ENCODE measurements around the gene RER1.

Gene RER1

DNA sequence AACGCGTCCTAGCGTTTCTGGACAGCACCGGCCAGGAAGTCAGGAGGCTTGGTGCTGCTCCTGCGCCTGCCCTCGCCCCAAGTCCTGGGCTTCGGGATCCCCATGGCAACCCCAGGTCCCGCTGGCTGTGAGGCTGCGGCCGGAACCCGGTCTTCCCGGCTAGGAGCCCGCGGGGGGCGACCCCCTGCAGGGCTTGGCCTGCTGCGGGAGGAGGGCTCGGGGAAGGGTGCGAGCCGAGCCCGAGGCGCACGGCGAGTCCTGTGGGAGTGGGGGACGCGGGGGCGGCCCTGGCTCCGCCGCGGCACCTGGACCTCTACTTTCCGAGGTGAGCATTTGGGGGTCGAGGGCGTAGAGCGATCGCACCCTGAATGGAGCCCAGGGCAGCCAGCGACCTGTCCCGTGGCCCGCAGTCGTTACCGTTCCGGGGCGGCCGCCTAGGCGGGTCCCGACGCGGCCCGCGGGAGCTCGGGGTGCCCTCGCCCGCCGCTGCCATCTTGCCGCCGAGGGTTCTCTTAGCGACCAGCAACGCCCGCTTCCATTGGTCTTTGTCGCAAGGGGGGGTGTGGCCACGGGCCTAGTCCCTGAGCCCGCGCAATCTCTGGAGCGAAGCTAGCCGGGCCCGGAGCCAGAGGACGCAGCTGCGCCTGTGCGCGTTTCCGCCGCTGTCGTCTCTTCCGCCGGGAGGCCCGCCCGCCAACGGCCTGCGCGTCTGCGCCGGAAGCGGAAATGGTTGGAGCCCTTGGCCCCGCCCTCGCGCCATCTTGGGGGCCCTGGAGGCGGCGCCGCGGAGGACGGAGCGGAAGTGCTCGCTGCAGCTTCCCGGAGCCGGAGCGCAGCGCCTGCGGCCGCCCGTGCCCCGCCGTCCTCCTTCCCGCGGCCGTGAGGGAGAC is at the start of gene RER1, which contains the start of gene MORN1:
TSS of gene RER1 (plus strand) at position 801 of the 890 bp plus-strand sequence. CDS start 3,950 bp downstream, outside the sequence.
TSS of gene MORN1 (minus strand) at position 514 of the 890 bp plus-strand sequence. CDS start at position 493, 21 bp downstream.
- peak; percentile 98 for DNase-seq

DNA sequence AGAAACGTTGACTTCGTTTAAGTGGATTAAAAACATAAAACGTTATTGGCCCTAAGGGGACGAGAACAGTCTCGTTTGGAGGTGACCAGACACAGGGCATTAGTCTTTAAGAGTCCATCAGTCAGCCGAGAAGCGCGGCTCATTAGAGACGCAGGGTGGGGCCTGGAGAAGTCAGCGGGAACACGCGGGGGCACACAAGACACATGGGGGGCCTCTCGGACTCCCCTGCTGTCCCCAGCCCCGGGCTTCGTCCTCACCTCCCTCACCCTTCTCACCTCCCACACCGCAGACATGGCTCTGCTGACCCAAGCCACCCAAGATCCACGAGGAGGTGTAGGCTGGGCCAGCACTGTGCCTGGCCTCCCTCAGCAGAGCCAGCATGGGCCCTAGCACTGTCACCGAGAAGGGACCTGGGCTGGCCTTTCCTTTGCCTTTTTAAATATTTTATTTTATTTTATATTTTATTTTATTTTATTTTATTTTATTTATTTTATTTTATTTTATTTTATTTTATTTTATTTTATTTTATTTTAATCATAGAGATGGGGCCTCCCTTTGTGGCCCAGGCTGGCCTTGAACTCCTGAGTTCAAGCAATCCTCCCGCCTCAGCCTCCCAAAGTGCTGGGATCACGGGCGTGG is 49.1 kb upstream of the RER1 start:
- DNase-seq: no peak

DNA sequence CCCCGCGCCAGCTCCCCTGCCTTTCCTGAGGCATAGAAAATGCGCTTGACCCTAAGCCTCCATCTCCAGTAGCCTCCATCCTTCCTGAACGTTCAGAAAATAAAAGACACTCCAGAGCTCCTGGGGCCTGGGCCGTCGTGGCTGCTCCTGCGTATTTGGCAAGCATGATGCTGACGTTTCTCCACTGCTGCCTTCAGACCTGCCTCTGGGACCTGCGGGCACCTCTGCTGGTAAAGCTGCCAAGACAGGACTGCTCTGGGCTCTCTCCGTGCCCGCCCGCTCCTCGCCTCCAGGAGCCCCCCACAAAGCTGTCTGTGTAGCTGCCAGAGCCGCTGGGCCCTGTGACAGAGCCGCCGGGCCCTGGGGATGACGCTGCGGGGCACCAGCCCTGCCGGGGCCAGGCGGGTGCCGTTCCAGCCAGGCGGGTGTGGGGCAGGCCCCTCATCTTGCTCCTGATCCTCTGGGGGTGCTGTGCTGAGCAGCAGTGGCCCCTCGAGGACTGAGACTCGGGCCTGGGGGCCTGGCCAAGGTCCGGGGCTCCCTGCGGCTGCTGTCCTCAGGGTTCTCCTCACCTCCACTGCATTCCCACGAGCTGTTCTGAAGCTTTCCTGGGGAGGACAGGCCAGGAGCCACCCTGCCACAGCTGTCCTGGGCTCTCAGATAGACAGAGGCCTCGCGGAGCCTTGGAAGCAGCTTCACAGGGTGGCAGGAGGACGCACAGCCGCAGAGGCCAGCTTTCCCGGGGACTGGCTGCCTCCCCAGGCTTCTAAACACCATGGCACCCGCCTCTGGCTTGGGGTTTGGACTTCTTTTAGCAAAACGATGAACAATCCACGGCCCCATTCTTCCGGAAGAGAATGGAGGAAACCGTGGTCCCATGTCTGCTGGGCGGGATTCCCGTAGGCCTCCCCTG is 48.4 kb upstream of the RER1 start:
- no peak for DNase-seq

DNA sequence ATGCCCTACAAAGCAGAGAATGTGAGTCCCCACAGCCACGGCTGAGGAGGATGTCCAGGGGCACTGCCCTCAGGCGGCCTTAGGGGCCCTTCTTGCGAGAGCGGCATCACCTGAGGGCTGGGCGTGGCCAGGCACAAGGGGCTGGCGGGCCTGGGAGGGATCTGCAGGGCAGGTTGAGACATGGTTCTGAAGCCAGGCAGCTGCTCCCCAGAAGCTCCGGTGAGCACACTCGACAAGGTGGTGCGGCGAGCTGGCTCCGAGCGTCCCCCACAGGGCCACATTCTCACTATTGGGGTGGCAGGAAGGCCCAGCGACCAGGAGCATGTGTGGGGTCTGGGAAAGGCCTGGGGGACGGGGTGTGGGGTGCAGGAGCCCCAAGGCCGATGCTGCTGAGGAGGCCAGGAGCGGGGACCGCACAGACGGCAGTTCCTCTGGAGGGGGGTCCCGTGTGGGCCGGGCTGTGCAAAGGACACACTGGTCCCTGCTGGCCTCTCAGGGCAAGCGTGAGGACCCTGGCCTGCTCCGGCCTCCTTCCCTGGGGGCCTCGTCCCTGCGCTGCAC is 47.4 kb upstream of the RER1 start:
- no peak for DNase-seq

DNA sequence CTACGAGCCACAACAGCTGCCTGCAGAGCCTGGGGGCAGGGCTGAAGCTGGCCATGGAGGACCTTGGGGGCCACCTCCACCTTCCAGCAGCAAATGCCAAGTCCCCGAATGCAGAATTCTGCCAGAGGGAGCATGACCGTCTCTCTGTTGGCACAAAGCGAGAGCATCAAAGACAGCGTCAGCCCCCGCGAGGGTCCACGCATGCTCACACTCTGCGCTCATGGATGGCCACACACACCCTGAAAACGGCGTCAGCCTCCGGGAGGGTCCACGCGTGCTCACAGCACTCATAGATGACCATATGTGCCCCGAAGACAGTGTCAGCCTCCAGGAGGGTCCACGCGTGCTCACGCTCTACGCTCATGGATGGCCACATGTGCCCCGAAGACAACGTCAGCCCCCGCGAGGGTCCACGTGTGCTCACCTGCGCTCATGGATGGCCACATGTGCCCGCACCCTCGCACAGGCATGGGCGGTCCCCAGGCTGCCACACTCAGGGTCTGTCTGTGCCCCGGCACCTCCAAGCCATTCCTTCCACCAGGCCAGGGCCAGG is 46.8 kb upstream of the RER1 start:
- DNase-seq: no peak

DNA sequence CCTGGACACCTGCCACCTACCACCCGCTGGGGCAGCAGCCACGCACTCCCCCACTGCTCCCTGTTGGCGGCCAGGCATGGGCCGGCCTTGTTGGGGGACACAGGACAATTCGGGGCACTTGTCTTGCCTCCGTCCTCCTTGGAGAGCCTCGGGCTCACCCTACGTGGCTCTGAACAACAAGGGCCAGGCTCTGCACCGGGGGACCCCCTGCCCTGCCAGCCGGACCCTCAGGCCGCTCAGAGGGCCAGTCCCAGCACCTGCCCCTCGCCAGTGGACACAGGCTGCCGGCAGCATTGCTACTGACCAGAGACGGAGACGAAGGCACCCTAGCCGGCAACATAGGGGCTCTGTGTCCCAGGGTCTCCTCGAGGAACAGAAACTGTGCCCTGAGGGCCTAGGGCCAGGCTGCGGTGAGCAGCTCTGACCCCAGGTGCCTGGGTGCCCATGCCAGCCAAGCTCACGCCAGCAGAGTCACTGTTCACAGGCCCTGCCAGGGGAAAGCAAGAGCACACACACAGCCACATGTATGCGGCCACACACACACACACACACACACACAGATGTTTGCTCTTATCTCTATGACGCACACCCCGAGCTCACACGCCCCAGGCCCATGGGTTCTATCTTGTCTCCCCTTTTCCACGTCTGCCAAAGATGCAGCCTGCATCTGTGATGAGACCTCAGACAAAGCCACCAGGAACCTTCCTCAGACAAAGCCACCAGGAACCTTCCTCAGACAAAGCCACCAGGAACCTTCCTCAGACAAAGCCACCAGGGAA is 46.2 kb upstream of the RER1 start:
- no peak for DNase-seq

GRCh38 chr1:2346691-2347408 is 44.8 kb upstream of the RER1 start:
- DNase-seq: no peak

- DNase-seq: no peak
Measured at GRCh38 chr1:2347409-2347785, 44.2 kb upstream of the RER1 start.

GRCh38 chr1:2347896-2348295 is 43.7 kb upstream of the RER1 start:
- no peak for DNase-seq

- DNase-seq: no peak
Measured at GRCh38 chr1:2348346-2349325, 43.0 kb upstream of the RER1 start.

- no peak for DNase-seq
Measured at GRCh38 chr1:2349806-2350205, 41.8 kb upstream of the RER1 start.

GRCh38 chr1:2350501-2350900 is 41.1 kb upstream of the RER1 start:
- no peak for DNase-seq

GRCh38 chr1:2350911-2351655 is 40.6 kb upstream of the RER1 start:
- DNase-seq: no peak

DNA sequence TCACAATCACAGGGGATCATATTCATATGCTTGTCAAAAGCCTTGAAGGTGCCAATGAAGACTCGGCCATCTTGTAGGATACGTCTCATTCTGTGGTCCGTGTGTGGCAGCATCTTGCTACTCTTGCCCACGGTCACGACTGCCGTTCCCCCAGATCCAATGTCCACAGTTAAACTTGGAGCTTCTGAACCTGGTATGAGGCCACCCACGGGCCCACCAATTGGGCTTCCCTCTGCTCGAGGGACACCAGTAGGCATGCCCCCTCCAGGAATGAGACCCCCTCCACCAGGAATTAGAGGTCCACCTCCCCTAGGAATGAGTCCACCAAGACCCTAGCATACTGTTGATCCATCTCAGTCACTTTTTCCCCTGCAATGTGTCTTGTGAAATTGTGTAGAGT is 39.9 kb upstream of the RER1 start:
- DNase-seq: no peak

DNA sequence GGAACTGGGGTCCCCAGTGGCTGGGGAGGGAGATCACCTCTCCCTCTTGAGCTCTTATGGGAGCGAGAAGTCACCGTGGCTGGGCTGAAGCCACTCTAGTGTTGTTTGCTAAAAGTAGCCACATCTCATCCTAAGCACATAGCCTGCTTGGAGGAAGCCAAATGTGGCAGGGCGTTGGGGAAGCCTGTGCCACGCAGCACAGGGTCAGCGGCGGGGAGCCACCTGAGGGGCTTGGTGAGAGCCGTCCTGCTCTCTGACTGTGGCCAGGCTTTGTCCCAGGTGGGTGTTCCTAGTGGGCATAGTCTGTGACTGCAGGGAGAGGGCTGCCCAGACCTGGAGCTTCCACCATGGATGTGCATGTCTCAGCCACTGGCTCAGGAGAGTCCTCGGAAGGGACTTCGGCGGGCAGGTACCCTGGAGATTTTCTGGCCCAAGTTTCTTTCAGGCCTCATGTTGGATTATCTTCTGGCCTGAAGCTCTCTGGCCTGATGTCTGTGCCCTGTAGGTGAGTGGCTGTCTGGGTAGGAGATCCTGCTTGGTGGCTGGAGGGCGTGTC is 39.2 kb upstream of the RER1 start:
- no peak for DNase-seq

- no peak for DNase-seq
Measured at GRCh38 chr1:2352897-2353550, 38.6 kb upstream of the RER1 start.

DNA sequence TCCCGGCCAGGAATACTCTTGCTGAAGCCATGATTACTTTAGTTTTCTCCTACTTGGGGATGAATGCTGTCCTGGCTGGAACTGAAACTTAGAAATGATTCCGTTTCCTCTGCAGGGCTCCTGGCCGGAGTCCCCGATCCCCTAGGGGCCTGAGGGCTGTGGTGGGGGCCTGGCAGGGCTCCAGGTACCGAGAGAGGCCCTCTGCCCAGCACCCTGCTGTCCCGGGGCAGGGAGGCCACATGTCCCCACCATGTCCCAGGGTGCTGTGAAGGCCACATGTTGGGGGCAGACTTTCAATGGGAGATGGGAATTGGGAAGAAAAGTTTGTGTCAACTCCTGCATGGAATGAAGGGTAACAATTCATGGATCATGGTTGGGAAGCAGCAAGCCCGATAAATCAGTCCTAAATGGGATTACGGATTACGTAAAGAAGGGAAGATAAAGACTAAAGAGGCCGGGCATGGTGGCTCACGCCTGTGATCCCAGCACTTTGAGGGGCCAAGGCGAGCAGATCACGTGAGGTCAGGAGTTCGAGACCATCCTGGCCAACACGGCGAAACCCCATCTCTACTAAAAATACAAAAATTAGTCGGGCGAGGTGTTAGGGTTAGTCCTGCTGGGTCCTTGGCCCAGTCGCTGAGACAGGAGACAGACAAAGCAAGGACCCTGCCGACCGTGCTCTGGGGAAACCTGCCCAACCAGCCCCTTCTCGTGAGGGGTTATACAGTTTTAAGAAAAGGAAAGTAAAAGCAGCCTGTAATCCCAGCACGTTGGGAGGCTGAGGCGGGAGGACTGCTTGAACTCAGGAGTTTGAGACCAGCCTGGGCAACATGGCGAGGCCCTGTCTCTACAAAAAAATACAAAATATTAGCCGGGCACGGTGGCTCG is 37.8 kb upstream of the RER1 start:
- no peak for DNase-seq

Data from activated CD4-positive, alpha-beta T cell treated with anti-CD3 and anti-CD28 coated beads for 1 hour (primary cell).